AG10803 (cell line): Measurements from ENCODE around the gene CLSTN2.

ENCODE experiments used
- DNase-seq: peaks from one replicate; pipeline ENCODE4 v3.0.0; 2010; ENCODE audit warnings: low read depth
- H3K4me3 ChIP-seq: 2 replicates; pipeline ENCODE4 v1.5.1; 2011; ENCODE audit warnings: mild to moderate bottlenecking, low read length, control low read depth
- TF ChIP-seq, protein P1 (sequence below): conservative IDR thresholded peaks from 2 replicates; pipeline ENCODE4 v1.5.1; 2011; ENCODE audit warnings: mild to moderate bottlenecking, low read length, control low read depth, inconsistent platforms

CLSTN2 gene

DNA sequence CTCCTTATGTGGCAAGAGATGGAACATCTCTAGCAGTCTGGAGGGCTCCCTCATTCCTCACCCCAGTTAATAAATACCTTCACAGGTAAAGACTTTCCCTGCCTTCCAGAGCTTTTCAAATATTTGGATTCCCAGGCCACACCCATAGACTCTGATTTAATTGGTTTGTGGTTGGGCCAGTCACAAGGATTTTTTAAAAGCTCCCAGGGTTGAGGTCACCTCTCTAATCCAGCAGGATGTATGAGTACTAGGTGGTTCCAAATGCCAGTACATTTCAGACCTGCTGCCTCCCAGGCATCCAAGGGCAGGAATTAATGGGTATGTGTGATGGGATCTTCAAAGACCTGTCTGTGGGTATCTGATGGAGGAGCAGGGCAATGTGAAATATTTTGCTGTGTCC, 312.8 kb downstream of the CLSTN2 start:
- DNase-seq, result no peak

DNA sequence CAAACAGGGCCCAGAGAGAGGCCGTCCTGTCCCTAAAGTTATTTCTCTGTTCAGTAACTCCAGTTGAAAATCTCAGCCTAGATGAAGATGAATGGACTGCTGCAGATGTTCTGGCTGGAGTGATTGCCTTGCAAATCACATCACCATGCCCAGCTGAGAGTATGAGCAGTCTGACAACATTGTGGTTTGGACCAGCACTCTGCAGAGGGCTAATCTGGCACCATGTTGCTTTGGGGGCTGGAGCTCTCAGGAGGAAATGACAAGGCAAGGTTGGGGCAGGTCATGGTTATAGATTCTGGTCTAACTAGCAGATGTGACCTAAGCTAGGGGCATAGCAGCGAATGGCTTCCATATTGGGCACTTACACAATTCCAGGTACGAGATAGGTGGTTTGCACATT, 314.2 kb downstream of the CLSTN2 start:
- H3K4me3 ChIP-seq, result no peak overlapping the region
- no peak for DNase-seq
- TF ChIP-seq, protein P1, sequence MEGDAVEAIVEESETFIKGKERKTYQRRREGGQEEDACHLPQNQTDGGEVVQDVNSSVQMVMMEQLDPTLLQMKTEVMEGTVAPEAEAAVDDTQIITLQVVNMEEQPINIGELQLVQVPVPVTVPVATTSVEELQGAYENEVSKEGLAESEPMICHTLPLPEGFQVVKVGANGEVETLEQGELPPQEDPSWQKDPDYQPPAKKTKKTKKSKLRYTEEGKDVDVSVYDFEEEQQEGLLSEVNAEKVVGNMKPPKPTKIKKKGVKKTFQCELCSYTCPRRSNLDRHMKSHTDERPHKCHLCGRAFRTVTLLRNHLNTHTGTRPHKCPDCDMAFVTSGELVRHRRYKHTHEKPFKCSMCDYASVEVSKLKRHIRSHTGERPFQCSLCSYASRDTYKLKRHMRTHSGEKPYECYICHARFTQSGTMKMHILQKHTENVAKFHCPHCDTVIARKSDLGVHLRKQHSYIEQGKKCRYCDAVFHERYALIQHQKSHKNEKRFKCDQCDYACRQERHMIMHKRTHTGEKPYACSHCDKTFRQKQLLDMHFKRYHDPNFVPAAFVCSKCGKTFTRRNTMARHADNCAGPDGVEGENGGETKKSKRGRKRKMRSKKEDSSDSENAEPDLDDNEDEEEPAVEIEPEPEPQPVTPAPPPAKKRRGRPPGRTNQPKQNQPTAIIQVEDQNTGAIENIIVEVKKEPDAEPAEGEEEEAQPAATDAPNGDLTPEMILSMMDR, result no peak

More for the DNA sequence above, 312.8 kb downstream of the CLSTN2 start:
- H3K4me3 ChIP-seq, result no peak overlapping the region
- TF ChIP-seq, protein P1, result no peak

GRCh38 chr3:140250010-140250855, 315.2 kb downstream of the CLSTN2 start:
- no peak for DNase-seq
- TF ChIP-seq, protein P1, result no peak
- H3K4me3 ChIP-seq, result no peak overlapping the region

DNA sequence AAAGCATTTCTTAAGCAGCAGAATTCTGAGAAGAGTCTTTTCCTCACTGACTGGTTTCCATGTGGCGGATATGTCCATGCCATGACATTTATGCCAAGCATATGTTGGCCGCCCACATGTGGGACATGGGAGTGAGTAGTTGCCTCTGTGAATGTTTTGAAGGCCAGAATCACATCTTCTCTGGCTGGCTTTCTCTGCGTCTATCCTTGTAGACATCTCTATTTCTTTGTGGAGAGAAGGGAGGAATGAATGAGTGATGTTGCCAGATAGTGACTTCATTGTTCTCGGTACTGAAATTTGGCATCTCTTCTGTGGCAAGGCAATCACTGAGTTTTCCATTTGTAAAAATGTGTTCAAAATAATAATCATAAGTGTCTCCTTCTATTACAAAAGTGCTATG, 316.0 kb downstream of the CLSTN2 start:
- H3K4me3 ChIP-seq, result no peak overlapping the region
- DNase-seq, result no peak
- TF ChIP-seq, protein P1, result no peak

- DNase-seq, result no peak
- no peak overlapping the region for H3K4me3 ChIP-seq
- TF ChIP-seq, protein P1, result no peak
Observed at GRCh38 chr3:140251678-140252077, 316.7 kb downstream of the CLSTN2 start.

GRCh38 chr3:140252812-140253656, 318.0 kb downstream of the CLSTN2 start:
- no peak overlapping the region for H3K4me3 ChIP-seq
- TF ChIP-seq, protein P1, result no peak
- no peak for DNase-seq
